GM23338 (cell line): Measurements from ENCODE around the gene CHRM5. TPM values are rescaled to one million over a fixed set of nuclear protein-coding genes. Genes with fewer than 3 reads are reported as not detected.

Source experiments
- ATAC-seq: fragments of 200-7000 bp; cut with Tn5 transposase; 3 replicates; pipeline ENCODE4 v1.9.1; 2020
- DNase-seq: peaks from one replicate; pipeline ENCODE4 v3.0.0-alpha.2; 2015; ENCODE audit warnings: low spot score
- H2AFZ ChIP-seq: fragments of 200-600 bp; sonication (generic); 2 replicates; pipeline ENCODE4 v1.8.0; 2016; ENCODE audit warnings: antibody characterized with exemption, mild to moderate bottlenecking, moderate library complexity
- H3F3A ChIP-seq: fragments of 200-600 bp; sonication (generic); replicated peaks from 2 replicates; pipeline ENCODE4 v1.8.0; 2017; ENCODE audit warnings: antibody characterized with exemption, mixed run types, low read depth
- H3K27ac ChIP-seq: fragments of 200-600 bp; sonication (generic); 2 replicates; pipeline ENCODE4 v1.6.1; 2016; ENCODE audit warnings: low read depth
- H3K27me3 ChIP-seq: fragments of 200-600 bp; sonication (generic); 2 replicates; pipeline ENCODE4 v1.8.0; 2016; ENCODE audit warnings: mild to moderate bottlenecking, mixed run types, moderate library complexity; ENCODE audit not compliant: insufficient read depth
- H3K36me3 ChIP-seq: fragments of 200-600 bp; sonication (generic); 2 replicates; pipeline ENCODE4 v1.8.0; 2016; ENCODE audit warnings: mild to moderate bottlenecking; ENCODE audit not compliant: insufficient read depth
- H3K4me1 ChIP-seq: fragments of 200-600 bp; sonication (generic); 2 replicates; pipeline ENCODE4 v1.8.0; 2016; ENCODE audit warnings: mild to moderate bottlenecking, moderate library complexity; ENCODE audit not compliant: insufficient read depth
- H3K4me2 ChIP-seq: fragments of 200-600 bp; sonication (generic); 2 replicates; pipeline ENCODE4 v1.7.1; 2017; ENCODE audit warnings: mixed run types
- H3K4me3 ChIP-seq: fragments of 200-600 bp; sonication (generic); 2 replicates; pipeline ENCODE4 v1.6.1; 2016; ENCODE audit warnings: mixed run types
- H3K79me2 ChIP-seq: fragments of 200-600 bp; sonication (generic); replicated peaks from 2 replicates; pipeline ENCODE4 v1.8.0; 2017; ENCODE audit warnings: mild to moderate bottlenecking; ENCODE audit not compliant: insufficient read depth
- H3K9me2 ChIP-seq: fragments of 200-600 bp; sonication (generic); 2 replicates; pipeline ENCODE4 v1.8.0; 2017; ENCODE audit not compliant: insufficient read depth
- H4K20me1 ChIP-seq: fragments of 200-600 bp; sonication (generic); replicated peaks from 2 replicates; pipeline ENCODE4 v1.8.0; 2017; ENCODE audit warnings: mild to moderate bottlenecking; ENCODE audit not compliant: insufficient read depth
- H3K27ac Mint-ChIP-seq: 2 replicates; pipeline ENCODE4 v1.8.0; 2020; ENCODE audit warnings: inconsistent platforms, mild to moderate bottlenecking, moderate library complexity, mixed read lengths
- H3K27me3 Mint-ChIP-seq: 3 replicates; pipeline ENCODE4 v1.8.0; 2022; ENCODE audit warnings: low read depth, mild to moderate bottlenecking, moderate library complexity, mixed read lengths, inconsistent platforms; ENCODE audit not compliant: insufficient read depth, poor library complexity
- H3K36me3 Mint-ChIP-seq: 3 replicates; pipeline ENCODE4 v1.8.0; 2021; ENCODE audit warnings: low read depth, mild to moderate bottlenecking, inconsistent platforms, moderate library complexity, mixed read lengths
- H3K4me1 Mint-ChIP-seq: 3 replicates; pipeline ENCODE4 v1.8.0; 2020; ENCODE audit warnings: mild to moderate bottlenecking, inconsistent platforms, mixed read lengths
- H3K4me3 Mint-ChIP-seq: 3 replicates; pipeline ENCODE4 v1.8.0; 2021; ENCODE audit warnings: moderate library complexity, mild to moderate bottlenecking, inconsistent platforms, mixed read lengths
- H3K9me3 Mint-ChIP-seq: 3 replicates; pipeline ENCODE4 v1.8.0; 2020; ENCODE audit warnings: moderate library complexity, mild to moderate bottlenecking, inconsistent platforms, mixed read lengths
- CREB1 ChIP-seq: fragments of 250-450 bp; sonication (Bioruptor Pico); IDR thresholded peaks from 2 replicates; pipeline ENCODE4 v1.5.0; 2020; ENCODE audit warnings: low read depth, mild to moderate bottlenecking, moderate library complexity
- ETS1 ChIP-seq: IDR thresholded peaks from 2 replicates; pipeline ENCODE4 v1.6.1; 2016; ENCODE audit warnings: antibody characterized with exemption
- EZH2 ChIP-seq: fragments of 200-600 bp; sonication (generic); IDR thresholded peaks from one replicate; pipeline ENCODE4 v1.8.0; 2017; ENCODE audit warnings: antibody characterized with exemption, mild to moderate bottlenecking, low read depth; ENCODE audit not compliant: unreplicated experiment
- EZH2phosphoT487 ChIP-seq: fragments of 200-600 bp; sonication (generic); IDR thresholded peaks from one replicate; pipeline ENCODE4 v1.8.1; 2018; ENCODE audit warnings: antibody characterized with exemption; ENCODE audit not compliant: unreplicated experiment
- JUNB ChIP-seq: IDR thresholded peaks from one replicate; pipeline ENCODE4 v1.6.1; 2016; ENCODE audit warnings: antibody characterized with exemption; ENCODE audit not compliant: unreplicated experiment
- NANOG ChIP-seq: IDR thresholded peaks from 2 replicates; pipeline ENCODE4 v1.6.1; 2016; ENCODE audit warnings: antibody characterized with exemption, borderline replicate concordance
- POLR2AphosphoS5 ChIP-seq: IDR thresholded peaks from 2 replicates; pipeline ENCODE4 v1.6.1; 2016; ENCODE audit warnings: antibody characterized with exemption, low read depth
- STAT1 ChIP-seq: IDR thresholded peaks from one replicate; pipeline ENCODE4 v1.6.1; 2016; ENCODE audit warnings: antibody characterized with exemption; ENCODE audit not compliant: unreplicated experiment
- ZNF114 ChIP-seq: fragments of 250-450 bp; sonication (Bioruptor Pico); IDR thresholded peaks from 2 replicates; pipeline ENCODE4 v1.5.0; 2020; ENCODE audit warnings: mild to moderate bottlenecking, moderate library complexity
- ZNF331 ChIP-seq: fragments of 250-450 bp; sonication (Bioruptor Pico); IDR thresholded peaks from 2 replicates; pipeline ENCODE4 v1.5.0; 2020; ENCODE audit warnings: low read depth, mild to moderate bottlenecking, moderate library complexity
- polyA plus RNA-seq: library from polyadenylated mRNA; unstranded; fragments of >200 nt; fragmentation: Nextera tagmentation; extraction: Ambion mirVana; gene quantifications from 2 replicates; pipeline ENCODE4 v1.2.1, GENCODE V29; 2016
- total RNA-seq: library from RNA; depleted of rRNA; stranded (reverse); fragments of >200 nt; shearing (Covaris generic); gene quantifications from 2 replicates; pipeline ENCODE4 v1.2.3, GENCODE V29; 2014
- TF ChIP-seq, protein P1 (sequence below): fragments of 250-450 bp; sonication (Bioruptor Pico); IDR thresholded peaks from 2 replicates; pipeline ENCODE4 v1.5.0; 2020; ENCODE audit warnings: mild to moderate bottlenecking, moderate library complexity
- TF ChIP-seq, protein P2 (sequence below), 2 experiments: fragments of 200-600 bp in 1 of 2; sonication (generic) in 1 of 2; conservative IDR thresholded peaks; 2 replicates each; pipeline versions ENCODE4 v1.5.1 to v1.6.1; 2016 to 2017; ENCODE audit warnings: antibody characterized with exemption in 2 of 2, low read depth in 2 of 2, mild to moderate bottlenecking in 2 of 2, moderate library complexity in 1 of 2

CHRM5 gene
- total and polyA plus RNA-seq, 2 experiments from 2014 or later, result not detected

DNA sequence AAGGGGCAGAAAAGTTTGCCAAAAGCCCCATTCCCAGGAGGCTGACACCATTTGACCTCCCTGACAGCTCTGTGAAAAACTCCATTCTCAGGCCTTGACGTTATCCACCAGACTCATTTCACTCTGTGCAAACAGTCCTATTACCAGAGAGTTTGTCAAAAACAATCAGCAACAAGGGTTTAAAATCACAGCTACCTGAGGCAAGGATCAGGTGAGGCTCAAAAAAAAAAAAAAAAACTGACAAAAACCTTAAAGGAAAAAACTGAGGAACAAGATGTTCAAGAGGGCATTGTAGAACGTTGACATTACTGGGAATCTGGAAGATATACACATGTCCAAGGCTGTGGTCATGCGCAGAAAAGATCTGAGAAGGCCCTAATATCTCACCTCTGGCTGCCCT, 59.3 kb downstream of the CHRM5 start (continued):
- TF ChIP-seq, protein P1, sequence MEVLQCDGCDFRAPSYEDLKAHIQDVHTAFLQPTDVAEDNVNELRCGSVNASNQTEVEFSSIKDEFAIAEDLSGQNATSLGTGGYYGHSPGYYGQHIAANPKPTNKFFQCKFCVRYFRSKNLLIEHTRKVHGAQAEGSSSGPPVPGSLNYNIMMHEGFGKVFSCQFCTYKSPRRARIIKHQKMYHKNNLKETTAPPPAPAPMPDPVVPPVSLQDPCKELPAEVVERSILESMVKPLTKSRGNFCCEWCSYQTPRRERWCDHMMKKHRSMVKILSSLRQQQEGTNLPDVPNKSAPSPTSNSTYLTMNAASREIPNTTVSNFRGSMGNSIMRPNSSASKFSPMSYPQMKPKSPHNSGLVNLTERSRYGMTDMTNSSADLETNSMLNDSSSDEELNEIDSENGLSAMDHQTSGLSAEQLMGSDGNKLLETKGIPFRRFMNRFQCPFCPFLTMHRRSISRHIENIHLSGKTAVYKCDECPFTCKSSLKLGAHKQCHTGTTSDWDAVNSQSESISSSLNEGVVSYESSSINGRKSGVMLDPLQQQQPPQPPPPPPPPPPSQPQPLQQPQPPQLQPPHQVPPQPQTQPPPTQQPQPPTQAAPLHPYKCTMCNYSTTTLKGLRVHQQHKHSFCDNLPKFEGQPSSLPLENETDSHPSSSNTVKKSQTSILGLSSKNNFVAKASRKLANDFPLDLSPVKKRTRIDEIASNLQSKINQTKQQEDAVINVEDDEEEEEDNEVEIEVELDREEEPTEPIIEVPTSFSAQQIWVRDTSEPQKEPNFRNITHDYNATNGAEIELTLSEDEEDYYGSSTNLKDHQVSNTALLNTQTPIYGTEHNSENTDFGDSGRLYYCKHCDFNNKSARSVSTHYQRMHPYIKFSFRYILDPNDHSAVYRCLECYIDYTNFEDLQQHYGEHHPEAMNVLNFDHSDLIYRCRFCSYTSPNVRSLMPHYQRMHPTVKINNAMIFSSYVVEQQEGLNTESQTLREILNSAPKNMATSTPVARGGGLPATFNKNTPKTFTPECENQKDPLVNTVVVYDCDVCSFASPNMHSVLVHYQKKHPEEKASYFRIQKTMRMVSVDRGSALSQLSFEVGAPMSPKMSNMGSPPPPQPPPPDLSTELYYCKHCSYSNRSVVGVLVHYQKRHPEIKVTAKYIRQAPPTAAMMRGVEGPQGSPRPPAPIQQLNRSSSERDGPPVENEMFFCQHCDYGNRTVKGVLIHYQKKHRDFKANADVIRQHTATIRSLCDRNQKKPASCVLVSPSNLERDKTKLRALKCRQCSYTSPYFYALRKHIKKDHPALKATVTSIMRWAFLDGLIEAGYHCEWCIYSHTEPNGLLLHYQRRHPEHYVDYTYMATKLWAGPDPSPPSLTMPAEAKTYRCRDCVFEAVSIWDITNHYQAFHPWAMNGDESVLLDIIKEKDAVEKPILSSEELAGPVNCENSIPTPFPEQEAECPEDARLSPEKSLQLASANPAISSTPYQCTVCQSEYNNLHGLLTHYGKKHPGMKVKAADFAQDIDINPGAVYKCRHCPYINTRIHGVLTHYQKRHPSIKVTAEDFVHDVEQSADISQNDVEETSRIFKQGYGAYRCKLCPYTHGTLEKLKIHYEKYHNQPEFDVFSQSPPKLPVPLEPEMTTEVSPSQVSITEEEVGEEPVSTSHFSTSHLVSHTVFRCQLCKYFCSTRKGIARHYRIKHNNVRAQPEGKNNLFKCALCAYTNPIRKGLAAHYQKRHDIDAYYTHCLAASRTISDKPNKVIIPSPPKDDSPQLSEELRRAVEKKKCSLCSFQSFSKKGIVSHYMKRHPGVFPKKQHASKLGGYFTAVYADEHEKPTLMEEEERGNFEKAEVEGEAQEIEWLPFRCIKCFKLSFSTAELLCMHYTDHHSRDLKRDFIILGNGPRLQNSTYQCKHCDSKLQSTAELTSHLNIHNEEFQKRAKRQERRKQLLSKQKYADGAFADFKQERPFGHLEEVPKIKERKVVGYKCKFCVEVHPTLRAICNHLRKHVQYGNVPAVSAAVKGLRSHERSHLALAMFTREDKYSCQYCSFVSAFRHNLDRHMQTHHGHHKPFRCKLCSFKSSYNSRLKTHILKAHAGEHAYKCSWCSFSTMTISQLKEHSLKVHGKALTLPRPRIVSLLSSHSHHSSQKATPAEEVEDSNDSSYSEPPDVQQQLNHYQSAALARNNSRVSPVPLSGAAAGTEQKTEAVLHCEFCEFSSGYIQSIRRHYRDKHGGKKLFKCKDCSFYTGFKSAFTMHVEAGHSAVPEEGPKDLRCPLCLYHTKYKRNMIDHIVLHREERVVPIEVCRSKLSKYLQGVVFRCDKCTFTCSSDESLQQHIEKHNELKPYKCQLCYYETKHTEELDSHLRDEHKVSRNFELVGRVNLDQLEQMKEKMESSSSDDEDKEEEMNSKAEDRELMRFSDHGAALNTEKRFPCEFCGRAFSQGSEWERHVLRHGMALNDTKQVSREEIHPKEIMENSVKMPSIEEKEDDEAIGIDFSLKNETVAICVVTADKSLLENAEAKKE (CRISPR knock-in tag), result no peak
- TF ChIP-seq, protein P2, sequence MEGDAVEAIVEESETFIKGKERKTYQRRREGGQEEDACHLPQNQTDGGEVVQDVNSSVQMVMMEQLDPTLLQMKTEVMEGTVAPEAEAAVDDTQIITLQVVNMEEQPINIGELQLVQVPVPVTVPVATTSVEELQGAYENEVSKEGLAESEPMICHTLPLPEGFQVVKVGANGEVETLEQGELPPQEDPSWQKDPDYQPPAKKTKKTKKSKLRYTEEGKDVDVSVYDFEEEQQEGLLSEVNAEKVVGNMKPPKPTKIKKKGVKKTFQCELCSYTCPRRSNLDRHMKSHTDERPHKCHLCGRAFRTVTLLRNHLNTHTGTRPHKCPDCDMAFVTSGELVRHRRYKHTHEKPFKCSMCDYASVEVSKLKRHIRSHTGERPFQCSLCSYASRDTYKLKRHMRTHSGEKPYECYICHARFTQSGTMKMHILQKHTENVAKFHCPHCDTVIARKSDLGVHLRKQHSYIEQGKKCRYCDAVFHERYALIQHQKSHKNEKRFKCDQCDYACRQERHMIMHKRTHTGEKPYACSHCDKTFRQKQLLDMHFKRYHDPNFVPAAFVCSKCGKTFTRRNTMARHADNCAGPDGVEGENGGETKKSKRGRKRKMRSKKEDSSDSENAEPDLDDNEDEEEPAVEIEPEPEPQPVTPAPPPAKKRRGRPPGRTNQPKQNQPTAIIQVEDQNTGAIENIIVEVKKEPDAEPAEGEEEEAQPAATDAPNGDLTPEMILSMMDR (conservative IDR thresholded peaks at IDR 0.05; ENCODE audit: low read depth in 2 of 2), result no peak
- no peak for TF ChIP-seq STAT1
- no peak for TF ChIP-seq ZNF114 (CRISPR knock-in tag)
- no peak for TF ChIP-seq EZH2phosphoT487

GRCh38 chr15:34031987-34032760, 63.9 kb downstream of the CHRM5 start:
- H3K27ac ChIP-seq, result no peak overlapping the region
- H3K4me2 ChIP-seq, result no peak overlapping the region
- DNase-seq (no peak), ATAC-seq (no peak)
- peaks cover 3% of the 10 kb centered on the region for H3K27me3 Mint-ChIP-seq
- H3K27ac Mint-ChIP-seq, result no peak overlapping the region
- no peak overlapping the region for H2AFZ ChIP-seq
- no peak for TF ChIP-seq ETS1
- no peak for TF ChIP-seq ZNF114 (CRISPR knock-in tag)
- TF ChIP-seq NANOG, result no peak
- TF ChIP-seq, protein P2 (conservative IDR thresholded peaks at IDR 0.05; ENCODE audit: low read depth in 2 of 2), result no peak
- no peak for TF ChIP-seq CREB1 (CRISPR knock-in tag)
- no peak for TF ChIP-seq EZH2
- TF ChIP-seq POLR2AphosphoS5, result no peak
- no peak for TF ChIP-seq EZH2phosphoT487
- TF ChIP-seq STAT1, result no peak
- no peak for TF ChIP-seq ZNF331 (CRISPR knock-in tag)
- TF ChIP-seq JUNB, result no peak
- H3K79me2 ChIP-seq, result peaks cover 25% of the 10 kb centered on the region
- no peaks in the 10 kb centered on the region for H4K20me1 ChIP-seq
- peaks cover 15% of the 10 kb centered on the region; the same call in 2 of the 3 replicates for H3K36me3 Mint-ChIP-seq
- H3K9me3 Mint-ChIP-seq, result peaks cover 13% of the 10 kb centered on the region; the same call in 2 of the 3 replicates
- H3K4me3 Mint-ChIP-seq, result no peak overlapping the region
- no peaks in the 10 kb centered on the region for H3F3A ChIP-seq
- H3K27me3 ChIP-seq, result peaks cover 2% of the 10 kb centered on the region; the same call in 1 of the 2 replicates
- H3K4me3 ChIP-seq, result no peak overlapping the region
- peaks cover 7% of the 10 kb centered on the region; the same call in 1 of the 2 replicates for H3K36me3 ChIP-seq
- H3K4me1 ChIP-seq, result no peaks in the 10 kb centered on the region
- H3K9me2 ChIP-seq, result no peaks in the 10 kb centered on the region
- H3K4me1 Mint-ChIP-seq, result no peaks in the 10 kb centered on the region
